LoVo (cell line): ENCODE measurements around the gene IQCK.

Source experiments
- DNase-seq: peaks from one replicate; pipeline ENCODE4 v3.0.0-alpha.2; 2016; ENCODE audit warnings: low spot score

The IQCK gene

DNA sequence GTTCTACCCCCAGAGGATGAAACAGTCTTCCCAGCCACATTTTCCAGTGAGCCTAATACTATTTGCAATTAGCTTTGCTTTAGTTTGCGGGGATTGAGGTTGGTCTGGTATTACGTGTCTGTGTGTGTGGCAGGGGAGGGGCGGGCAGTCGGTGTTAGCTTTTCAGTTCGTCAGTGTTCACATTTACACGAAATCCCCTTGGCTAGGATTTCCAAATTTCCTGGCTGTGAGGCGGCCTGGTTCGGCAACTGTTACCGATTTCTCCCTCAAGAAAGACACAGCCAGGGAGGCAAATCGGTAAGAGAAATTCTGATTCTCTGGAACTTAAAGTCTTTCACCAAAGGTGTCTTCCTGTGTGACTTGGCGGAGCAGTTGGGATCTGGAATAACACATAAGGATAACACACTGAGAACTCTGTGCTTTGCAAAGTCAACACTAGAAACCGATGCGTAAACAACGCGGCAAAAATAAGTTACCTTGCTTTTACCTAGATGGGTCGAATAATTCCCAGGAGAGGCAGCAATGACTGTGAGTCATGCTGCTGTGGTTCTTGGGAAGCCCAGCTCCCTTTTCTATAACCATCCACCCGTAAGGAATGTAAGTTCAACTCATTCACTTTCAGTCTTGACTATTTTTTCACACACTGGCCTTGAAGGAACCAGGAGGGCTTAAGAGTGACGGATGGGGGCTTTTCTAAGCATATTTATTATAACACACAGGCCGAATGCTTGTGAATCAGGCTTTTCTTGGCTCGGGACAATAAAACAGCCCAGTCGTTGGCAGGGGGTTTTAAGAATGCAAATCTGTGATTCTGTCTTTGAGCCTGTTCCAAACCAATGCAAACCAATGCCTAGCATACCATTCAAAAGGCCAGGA lies 142.3 kb downstream of the IQCK start:
- no peak for DNase-seq

DNA sequence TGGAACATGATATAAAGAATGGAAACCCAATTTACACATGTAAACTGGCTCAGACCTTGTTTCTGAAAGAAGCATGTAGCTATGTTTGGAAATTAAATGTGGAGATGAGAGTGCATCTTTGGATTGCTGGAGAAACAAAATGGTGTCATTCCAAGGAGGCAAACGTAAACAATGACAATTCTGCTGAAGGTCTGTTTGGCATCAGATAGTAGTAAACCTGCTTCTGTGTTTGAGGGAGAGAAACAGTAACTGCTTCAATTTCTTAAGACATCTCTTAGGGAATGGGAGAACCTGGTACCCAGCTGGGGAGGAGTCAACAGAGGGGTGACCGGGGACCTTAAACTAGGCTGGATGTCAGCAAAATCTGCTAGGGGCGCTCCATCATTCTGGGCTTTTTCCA lies 143.1 kb downstream of the IQCK start:
- DNase-seq = no peak

DNA sequence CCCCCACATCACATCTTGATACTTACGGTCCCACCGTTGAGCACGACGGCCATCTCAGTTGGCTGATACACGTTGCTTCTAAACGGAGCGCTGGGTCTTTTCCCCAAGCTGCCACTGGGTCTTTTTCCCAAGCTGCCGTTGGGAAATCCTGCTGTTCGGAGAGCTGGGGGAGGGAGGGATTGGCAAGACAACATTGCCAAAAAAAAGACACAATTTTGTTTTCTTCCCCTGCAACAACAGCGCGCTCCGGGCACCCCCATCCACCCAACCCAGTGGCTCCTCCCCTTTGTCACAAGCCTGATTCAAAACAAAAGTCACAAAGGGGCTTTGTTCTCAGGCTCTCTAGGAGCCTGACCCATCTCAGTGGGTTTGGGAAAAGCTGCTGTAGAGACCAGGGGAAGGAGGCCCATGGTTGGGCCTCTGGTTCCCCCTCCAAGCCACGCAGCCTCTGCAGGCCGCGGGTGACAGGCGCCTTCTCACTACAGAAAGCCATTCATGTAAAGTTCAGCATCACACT lies 143.8 kb downstream of the IQCK start:
- no peak for DNase-seq

DNA sequence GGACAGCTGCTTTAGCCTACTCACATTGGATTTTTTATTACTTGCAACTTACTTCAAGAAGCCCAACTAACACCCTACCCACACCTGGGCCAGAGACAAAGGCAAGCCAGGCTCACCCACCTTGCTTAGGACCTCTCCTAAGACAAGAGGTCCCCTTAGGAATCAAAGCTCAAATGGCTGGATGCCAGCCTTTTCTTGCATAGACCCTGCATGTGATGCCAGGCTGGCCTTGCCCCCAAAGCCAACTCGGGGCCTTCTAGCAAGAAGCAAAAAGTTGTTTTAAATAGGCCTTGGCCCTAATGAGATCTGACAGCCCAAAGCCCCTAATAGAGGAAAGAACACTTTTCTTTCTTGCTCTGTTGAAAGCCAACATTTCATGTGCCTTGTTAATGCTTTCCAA lies 145.9 kb downstream of the IQCK start:
- no peak for DNase-seq

DNA sequence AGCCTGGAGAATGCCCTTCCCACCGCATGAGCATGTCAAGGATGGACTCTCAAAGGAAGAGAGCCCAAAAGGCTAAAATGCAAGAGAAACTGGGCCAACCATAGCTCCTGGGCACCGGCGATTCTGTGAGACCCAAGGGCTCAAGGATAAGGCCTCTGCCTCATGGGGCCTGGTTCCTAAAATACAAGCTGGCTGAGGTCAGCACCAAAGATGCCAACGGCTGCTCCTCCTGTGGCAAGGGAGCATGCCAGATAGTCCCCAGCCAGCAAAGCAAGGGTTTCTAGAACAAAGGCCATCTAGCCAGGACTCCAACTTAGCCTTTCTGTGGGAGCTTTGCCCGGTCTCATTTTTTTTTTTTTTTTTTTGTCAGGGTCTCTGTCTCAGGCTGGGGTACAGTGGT lies 146.5 kb downstream of the IQCK start:
- DNase-seq = no peak

DNA sequence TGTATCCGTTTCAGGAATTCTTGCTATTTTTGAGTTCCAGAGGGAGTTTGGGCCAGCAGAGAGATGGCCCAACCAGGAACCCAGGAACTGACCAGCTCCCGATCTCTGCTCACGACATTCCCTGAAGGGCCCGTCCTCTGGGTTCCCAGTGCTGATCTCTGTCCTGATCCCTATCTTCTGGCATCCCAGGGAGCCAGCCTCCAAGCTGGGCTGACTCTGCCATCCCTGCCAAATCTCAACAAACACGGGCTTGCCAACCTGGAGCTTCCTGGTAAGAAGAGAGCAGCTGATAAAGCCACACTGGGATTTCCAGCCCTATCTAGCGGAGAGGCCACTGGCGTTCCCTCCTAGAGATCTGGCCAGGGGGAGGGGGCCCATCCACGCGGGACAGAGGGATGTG lies 150.3 kb downstream of the IQCK start:
- no peak for DNase-seq

DNA sequence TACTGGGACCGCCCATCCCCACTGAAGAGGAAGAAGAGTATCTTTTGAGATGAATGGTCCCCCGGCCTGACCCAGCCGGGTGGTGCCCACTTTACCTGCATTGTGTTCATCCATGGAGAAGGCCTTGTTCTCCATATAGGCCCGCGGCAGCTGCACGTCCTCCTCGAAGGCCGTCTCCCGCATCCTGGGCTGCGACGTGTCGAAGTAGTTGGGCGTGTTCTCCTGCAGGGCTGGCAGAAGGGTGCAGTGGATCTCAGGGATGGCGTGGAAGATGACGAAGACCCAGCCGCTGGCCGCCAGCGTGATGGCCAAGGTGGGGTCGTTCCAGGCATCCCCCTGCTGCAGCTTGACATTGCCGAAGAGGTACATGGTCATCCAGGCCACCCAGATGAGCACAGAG lies 153.7 kb downstream of the IQCK start:
- no peak for DNase-seq

DNA sequence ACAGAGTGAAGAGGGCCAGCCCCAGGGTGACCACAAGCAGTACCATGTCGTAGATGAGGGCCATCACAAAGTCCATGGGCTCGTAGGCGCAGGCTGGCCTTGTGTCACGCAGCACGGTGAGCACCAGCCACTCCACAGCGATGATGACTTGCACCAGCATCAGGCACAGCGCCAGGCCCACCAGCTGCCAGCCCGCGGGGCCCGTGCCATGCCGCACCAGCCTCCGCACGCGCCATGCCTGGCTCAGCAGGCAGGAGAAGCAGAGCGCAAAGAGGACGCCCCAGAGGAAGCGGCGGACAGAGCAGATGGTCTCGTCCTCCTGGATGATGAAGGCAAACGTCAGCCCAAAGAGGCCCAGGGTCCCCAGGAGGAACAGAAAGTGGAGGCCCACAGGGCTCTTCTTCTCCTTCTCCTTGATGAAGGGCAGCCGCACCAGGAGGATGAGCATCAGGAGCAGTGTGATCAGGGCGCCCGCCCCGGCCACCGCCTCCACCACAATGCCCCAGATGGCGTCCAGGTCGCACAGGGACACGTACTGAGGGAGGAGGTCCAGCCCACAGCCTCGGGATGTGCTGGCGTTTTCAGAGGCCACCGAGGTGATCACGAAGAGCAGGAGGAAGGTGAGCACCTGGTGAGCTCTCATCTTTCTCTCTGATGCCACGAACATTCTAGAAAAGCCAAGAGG lies 154.2 kb downstream of the IQCK start:
- no peak for DNase-seq

DNA sequence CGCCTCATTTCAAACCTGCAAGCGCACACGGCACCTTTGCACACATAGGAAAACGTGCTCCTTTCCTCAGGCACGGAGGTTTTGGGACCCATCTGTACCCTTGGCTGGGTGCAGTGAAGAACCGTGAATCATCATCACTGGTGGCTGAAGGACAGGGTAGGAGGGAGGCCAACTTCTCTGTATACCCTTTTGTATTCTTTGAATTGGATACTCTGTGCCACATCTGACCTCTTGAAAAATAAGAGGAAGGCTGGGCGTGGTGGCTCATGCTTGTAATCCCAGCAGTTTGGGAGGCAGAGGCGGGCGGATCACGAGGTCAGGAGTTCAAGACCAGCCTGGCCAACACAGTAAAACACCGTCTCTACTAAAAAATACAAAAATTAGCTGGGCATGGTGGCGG lies 154.9 kb downstream of the IQCK start:
- DNase-seq = no peak

DNA sequence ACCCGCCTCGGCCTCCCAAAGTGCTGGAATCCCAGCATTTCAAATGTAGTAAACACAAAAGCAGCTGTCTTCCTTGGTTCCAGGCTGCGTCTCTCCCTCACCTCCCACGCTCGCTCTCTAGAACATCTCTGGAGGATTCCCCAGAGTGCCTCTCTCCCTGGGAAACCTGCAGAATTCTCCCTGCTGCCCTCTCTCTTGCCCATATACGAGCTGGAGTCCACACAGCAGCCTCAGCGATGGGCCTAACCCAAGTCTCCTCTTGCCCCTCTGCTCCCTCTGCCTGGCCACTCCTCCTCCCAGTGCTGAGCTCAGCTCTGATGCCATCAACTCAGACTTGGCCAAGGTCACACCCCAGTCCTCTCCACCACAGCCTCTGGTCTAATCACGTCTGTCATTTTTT lies 156.0 kb downstream of the IQCK start:
- no peak for DNase-seq

DNA sequence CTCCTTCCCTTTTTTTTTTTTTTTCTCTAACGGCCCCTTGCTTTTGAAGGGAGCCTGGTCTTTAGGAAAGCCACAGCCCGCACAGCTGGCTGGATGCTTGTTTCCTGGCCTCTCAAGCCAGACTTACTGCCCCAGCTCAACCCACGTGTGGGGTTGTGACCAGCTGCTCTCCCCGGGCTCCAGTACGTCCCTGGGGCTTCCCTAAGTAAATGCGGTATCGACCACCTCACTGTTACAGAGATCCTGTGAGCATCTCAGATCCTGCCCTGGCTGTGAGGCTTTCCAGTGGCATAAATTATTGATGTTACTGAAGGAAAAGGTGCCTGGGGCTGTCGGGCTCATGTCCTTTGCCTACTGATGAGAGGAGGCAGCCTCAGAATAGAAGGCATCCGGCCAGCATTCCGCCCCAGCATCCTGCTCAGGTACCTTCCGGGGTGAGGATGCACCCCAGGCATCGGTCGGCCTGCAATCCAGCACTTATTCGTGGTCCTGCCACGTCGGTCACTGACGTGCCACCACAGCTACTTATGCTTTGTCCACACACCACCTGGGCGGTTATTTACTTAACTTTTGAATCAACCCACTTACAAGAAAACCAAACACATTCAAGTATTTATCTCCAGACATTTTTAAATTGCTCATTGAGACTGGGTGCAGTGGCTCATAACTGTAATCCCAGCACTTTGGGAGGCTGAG lies 156.9 kb downstream of the IQCK start:
- no peak for DNase-seq

DNA sequence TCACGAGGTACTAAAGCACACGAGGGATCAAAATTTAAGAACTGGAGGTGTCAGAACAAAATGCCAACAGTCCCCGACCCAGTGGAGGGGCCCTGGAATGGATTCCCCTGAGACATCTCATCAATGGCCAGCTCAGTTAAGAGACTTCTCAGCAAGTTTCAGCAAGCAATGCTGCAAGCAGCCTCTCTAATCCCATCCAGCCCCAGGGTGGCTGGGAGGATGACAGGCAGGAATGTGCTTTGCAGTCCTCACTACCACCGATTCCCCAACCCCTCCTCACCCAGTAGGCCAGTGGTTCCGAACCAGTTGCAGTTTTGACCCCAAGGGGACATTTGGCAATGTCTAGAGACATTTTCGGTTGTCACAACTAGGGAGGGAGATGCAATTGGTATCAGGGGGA lies 157.8 kb downstream of the IQCK start:
- DNase-seq = no peak

DNA sequence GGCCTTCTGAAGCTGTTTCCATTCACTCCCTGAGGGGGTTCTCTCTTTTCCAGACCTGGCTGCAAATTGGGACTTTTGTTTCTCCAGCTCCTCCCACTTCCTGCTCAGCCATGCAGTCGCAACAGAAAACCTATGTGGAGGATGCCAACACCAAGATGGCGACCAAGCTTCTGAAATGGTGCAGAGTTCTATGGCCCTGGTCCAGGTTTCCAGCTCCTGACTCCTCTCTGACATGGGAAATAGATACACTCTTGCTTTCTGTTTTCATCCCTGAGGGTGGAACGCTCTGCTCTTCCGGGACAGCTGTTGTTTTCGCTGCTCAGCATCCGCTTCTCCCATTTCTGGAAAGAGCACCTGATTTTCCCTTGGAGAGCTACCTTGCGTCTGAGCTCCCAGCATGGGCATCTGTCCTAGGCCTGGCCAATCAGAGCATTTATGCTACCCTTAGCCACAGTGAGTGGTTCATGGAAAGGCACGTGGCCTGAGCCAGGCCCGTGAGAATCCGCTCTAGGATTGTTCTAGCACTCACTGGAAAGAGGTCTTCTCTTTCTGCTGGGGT lies 158.5 kb downstream of the IQCK start:
- DNase-seq = no peak

DNA sequence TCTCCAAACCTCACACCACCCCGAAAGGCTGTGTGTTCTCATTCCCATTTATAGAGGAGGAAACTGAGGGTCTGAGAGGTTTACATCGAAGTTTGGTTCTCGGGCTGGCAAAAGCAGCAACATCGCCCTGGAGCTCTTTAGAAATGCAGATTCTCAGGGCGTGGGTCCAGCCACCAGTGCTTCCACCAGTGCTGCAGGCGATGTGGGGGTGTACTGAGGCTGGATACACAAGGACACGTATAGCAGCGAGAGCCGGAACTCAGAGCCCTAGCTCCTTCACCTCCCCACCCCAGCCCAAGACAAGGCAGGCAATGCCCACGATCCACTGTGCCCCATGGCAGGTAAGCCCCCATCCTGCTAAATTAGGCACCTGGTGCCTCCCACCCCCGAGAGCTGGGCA lies 160.7 kb downstream of the IQCK start:
- no peak for DNase-seq

DNA sequence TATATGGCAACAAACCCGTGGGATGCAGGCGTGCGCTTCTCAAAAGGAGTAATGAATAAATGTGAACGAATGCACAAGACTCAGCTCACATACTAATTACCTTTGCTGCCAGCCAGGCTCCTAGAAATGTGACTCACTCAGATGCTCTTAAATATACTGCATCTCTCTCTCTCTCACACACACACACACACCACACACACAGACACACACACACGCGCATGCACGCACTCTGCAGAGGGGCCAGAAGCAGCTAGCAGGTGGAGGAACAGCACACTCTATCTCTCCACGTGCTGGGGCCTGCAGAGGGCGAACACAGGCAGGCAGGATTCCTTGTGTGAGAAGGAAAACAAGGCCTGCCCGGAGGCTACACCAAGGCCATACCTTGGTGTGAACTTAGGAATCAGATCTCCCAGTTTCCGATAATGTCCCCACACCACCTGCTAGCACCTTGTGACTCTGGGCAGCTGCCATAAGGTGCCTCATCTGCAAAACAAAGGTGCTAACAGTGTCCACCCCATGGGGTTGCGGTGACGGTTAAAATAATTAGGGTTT lies 161.2 kb downstream of the IQCK start:
- DNase-seq = no peak

DNA sequence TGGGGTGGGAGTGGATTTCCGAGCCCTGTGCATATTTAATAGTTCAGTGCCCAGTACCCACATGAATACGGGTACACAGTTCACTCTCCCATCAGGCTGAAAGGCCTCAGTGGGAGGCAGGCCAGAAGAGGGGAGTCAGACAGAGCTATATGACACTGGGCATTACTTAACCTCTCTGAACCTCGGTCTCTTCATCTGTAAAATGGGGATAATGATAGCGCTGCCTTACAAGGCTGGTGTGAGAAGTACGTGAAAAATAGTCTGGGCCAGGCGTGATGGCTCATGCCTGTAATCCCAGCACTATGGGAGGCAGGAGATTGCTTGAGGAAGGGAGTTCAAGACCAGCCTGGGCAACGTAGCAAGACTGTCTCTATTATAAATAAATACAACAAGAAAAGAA lies 163.0 kb downstream of the IQCK start:
- DNase-seq = no peak

DNA sequence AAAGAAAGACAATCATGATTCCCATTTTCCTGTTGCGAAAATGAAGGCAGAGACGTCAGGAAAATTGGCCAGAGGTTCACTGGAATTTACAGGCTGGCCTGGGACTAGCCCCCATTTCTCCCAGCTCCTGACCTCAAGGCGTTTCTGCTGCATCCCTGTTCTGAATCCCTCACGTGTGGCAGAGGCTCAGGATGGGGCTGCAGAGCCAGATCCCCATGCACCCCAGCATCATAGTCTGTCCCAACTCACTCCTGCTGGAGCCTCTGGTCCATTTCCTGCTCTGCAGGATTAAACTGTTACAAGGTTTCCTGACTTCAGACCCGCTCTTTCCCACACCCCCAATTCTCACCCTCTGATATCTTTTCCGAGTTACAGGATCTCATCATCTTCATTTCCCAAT lies 163.7 kb downstream of the IQCK start:
- DNase-seq = no peak

DNA sequence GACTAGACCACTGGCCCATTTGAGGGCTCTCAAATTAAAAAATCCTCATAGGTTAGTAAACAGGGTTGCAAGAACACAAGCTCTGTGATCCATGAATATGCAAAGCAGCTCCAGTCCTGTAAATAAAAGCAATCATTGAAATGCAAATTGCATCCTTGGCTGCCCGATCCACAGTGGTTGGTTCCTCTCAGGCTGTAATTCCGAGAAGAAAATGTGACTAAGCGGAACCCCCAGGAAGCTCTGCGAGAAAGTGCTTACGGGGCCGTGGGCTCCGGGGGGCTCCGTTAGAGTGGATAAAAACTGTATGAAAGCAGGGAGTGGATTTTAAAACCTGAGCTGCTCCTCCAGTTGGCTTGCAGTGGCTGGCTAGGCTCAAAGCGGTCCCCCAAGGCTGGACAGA lies 164.1 kb downstream of the IQCK start:
- DNase-seq = no peak

DNA sequence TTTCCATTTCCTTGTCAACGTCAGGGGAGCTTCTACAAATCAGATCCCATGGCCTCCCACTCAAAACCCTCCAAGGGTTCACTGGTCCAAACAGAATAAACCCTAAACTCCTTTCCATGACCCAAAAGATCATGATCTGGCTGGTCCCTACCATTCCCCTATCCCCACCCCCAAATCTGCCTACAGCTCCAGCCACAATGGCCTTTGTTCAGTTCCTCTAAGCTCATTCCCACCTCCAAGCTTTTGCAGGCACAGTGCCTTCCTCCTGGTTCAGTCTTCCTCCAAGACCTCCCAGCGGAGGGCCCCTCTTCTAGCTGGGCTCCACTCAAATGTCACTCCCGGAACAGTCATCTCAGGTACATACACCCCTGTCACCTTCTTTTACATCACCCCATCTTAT lies 164.6 kb downstream of the IQCK start:
- DNase-seq = no peak

DNA sequence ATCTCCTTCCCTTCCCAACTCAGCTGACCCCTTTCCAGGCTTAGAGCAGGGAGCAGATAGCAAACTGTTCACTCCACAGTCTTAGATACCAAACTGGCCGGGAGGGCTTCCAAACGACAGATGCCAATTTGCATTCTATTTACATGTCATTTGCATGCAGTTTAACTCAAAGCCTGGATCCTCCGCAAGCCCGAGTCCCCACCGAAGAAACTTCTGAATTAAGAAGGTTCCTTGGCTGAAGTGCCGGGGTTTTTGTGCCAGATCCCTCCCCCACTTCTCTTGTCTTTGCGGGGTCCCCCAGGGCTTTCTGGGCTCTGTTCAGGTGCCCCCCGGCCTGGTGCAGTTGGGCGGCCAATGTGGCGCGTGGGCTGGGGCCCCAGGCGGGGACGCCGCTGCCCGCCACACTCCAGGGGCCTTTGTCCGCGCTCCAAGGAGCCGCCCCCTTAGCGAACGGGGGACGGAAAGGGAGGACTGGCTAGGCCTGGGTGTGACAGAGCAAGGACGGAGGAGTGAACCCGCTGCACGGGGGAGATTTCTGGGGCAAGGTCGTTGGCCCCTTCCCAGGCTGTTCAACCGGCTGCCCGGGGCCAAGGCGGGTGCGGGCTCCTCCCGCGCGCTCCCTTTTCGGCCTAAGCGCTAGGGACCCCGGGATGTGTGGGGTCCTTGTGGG lies 165.4 kb downstream of the IQCK start:
- DNase-seq = no peak

DNA sequence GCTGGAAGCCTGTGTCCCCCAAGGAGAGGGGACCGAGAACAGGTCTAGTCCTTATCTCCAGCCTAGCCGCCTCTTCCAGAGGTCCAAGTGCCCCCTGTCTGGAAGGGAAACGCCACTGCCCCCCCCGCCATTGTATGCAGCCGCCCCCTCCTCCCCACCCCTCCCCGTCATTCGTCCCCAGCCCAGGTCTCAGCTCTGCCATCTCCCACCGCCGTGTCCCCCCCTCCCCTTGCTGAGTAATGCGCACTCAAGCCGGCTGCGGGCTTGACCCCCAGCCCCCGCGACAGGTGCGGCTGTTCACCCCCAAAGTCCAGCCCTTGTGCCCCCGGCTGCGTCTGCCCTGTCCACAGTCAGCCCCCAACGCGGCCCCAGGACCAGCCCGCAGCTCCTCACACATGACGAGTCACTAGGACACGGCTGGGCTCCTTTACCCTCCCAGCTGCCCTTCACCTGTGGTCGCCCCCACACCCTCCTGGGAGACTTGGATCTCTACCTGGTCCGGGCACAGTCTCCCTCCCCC lies 166.0 kb downstream of the IQCK start:
- DNase-seq = no peak
